HEK293T (cell line): ENCODE measurements around the gene PEX14.

Experiments
- CTCF ChIA-PET: fragments of 350-600 bp; formaldehyde crosslinking; extraction: SDS; loops from one replicate; lab custom pipeline; 2021; ENCODE audit warnings: antibody characterized with exemption, inconsistent platforms; lab: Yijun Ruan, JAX
- POLR2A ChIA-PET: fragments of 350-600 bp; formaldehyde crosslinking; extraction: SDS; loops from one replicate; lab custom pipeline; 2020; ENCODE audit warnings: antibody characterized with exemption, inconsistent platforms; lab: Yijun Ruan, JAX
- DNase-seq: peaks from one replicate; pipeline ENCODE4 v3.0.0; 2012; ENCODE audit warnings: mixed read lengths; ENCODE audit errors: extremely low spot score
- ARNT ChIP-seq: fragments of 450-650 bp; IDR thresholded peaks from 2 replicates; pipeline ENCODE4 v1.6.1; 2017; ENCODE audit warnings: mild to moderate bottlenecking
- BHLHE40 ChIP-seq: fragments of 450-650 bp; IDR thresholded peaks from 2 replicates; pipeline ENCODE4 v1.6.1; 2016; ENCODE audit warnings: mild to moderate bottlenecking, moderate library complexity, borderline replicate concordance
- CTBP1 ChIP-seq: fragments of 450-650 bp; IDR thresholded peaks from 2 replicates; pipeline ENCODE4 v1.6.1; 2016; ENCODE audit warnings: borderline replicate concordance
- ELF4 ChIP-seq: fragments of 450-650 bp; IDR thresholded peaks from 2 replicates; pipeline ENCODE4 v1.6.1; 2017; ENCODE audit warnings: antibody characterized with exemption
- FOXA1 ChIP-seq: fragments of 450-650 bp; IDR thresholded peaks from 2 replicates; pipeline ENCODE4 v1.6.1; 2016; ENCODE audit warnings: mild to moderate bottlenecking
- FOXK2 ChIP-seq: fragments of 450-650 bp; IDR thresholded peaks from 2 replicates; pipeline ENCODE4 v1.6.1; 2016; ENCODE audit warnings: mild to moderate bottlenecking
- FOXM1 ChIP-seq: fragments of 450-650 bp; IDR thresholded peaks from 2 replicates; pipeline ENCODE4 v1.6.1; 2017; ENCODE audit warnings: mild to moderate bottlenecking, borderline replicate concordance
- HDGF ChIP-seq: fragments of 450-650 bp; IDR thresholded peaks from 2 replicates; pipeline ENCODE4 v1.6.1; 2017; ENCODE audit warnings: antibody characterized with exemption, borderline replicate concordance
- L3MBTL2 ChIP-seq: fragments of 450-650 bp; conservative IDR thresholded peaks from 2 replicates; pipeline ENCODE4 v1.6.1; 2016; ENCODE audit warnings: mild to moderate bottlenecking
- LEF1 ChIP-seq: fragments of 450-650 bp; IDR thresholded peaks from 2 replicates; pipeline ENCODE4 v1.6.1; 2017; ENCODE audit warnings: mild to moderate bottlenecking, borderline replicate concordance
- NFRKB ChIP-seq: fragments of 450-650 bp; IDR thresholded peaks from 2 replicates; pipeline ENCODE4 v1.6.1; 2016; ENCODE audit warnings: mild to moderate bottlenecking, moderate library complexity
- PKNOX1 ChIP-seq: fragments of 450-650 bp; IDR thresholded peaks from 2 replicates; pipeline ENCODE4 v1.6.1; 2016
- SP1 ChIP-seq: fragments of 450-650 bp; IDR thresholded peaks from 2 replicates; pipeline ENCODE4 v1.6.1; 2017
- SUZ12 ChIP-seq: fragments of 450-650 bp; IDR thresholded peaks from 2 replicates; pipeline ENCODE4 v1.6.1; 2016; ENCODE audit warnings: mild to moderate bottlenecking
- TARDBP ChIP-seq: fragments of 450-650 bp; IDR thresholded peaks from 2 replicates; pipeline ENCODE4 v1.6.1; 2016
- ZNF384 ChIP-seq: fragments of 450-650 bp; IDR thresholded peaks from 2 replicates; pipeline ENCODE4 v1.6.1; 2016

PEX14 gene

DNA sequence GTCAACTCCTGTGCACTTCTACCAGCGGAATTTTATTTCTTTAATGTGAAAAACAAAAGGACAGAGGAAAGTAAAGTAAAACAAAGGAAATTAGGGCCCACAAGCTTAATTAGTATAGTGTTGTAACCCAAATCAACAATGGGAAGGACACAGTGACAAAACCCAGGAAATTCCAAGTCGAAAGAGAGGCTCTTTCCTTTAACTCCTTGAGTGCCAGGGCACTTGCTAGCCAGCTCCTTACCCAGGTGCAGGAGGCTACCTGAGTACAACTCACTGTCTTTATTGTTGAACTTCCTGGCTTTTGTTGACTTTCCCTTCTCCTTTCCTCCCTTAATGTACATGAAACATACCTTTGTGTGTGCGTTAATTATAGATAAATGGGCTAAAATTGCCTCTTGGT lies 55.0 kb downstream of the PEX14 start:
- ChIA-PET CTCF (interaction anchor here (0.7 kb wide), 1 partner anchor 45 kb away, joined by 3 read pairs; no protein-coding TSS in a partner anchor), POLR2A (no interaction called here)
- no peak for TF ChIP-seq L3MBTL2
- TF ChIP-seq PKNOX1, result no peak
- no peak for TF ChIP-seq CTBP1
- no peak for TF ChIP-seq FOXK2
- no peak for TF ChIP-seq ARNT
- TF ChIP-seq SUZ12, result no peak
- no peak for TF ChIP-seq FOXA1
- no peak for TF ChIP-seq ELF4
- TF ChIP-seq BHLHE40, result no peak
- TF ChIP-seq TARDBP, result no peak
- no peak for TF ChIP-seq ZNF384
- DNase-seq, result no peak

DNA sequence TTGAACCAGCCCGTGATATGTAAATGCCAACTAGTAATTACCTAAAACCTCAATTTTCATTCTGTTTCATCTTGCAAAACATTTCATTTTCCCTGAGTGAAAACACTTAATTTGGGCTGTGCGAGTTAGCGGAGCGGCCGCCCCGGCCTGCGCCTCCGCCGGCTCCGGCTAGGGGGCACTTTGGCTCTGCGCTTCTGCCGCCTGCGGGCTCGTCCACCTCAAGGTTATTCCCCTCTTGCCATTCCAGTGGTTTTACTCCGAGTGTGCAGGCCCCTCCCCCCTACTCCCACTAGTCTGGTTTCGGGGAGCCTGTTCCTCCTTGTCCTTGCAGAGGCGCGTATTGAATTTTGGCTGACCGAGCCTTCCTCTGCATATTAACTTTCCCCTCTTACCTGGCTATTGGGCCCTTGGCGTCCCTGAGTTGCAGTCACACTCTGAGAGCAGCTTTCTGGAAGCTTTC lies 55.6 kb downstream of the PEX14 start:
- TF ChIP-seq NFRKB (no peak), PKNOX1 (no peak), SUZ12 (no peak), L3MBTL2 (no peak), BHLHE40 (no peak), CTBP1 (no peak), TARDBP (no peak), ELF4 (no peak), LEF1 (no peak), SP1 (no peak), FOXM1 (no peak), ARNT (no peak), FOXK2 (no peak), HDGF (no peak), FOXA1 (no peak), ZNF384 (no peak)
- peak; percentile 78 for DNase-seq
- CTCF ChIA-PET, result no interaction called here
- POLR2A ChIA-PET, result no interaction called here

DNA sequence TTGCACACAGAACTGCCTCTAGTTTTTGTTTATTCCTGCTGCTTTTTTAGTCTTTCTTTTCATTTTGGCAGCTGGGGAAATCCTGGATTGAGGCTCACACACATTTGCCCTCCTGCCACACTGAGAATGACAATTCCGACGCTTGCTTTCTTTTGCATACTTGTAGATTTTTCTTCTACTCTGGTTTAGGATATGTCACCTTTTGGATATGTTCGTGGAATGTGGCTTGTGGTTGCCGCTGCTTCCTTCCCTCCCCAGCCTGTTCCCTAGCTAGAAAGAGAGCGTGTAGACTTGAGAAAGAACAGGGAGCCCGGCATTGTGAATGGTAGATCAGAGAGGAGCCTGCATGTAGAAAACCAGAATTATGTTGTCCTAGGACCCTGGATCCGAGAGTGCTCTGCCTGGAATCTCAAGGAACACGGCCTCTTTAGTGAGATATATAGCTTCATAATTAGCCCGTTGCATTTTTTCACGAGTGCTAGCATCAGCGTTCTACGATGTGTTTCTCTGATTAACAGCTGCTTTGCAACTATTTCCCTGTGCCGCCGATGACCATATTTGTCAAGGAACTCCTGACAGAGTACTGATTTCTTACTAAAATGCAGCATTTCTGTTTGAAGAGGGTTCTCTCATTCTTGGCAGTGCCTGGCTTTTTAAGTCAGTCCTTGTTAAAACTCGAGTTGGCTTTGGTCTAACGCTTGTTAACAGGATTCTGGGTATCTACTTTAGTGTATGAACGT lies 56.2 kb downstream of the PEX14 start:
- CTCF ChIA-PET, result no interaction called here
- POLR2A ChIA-PET, result no interaction called here
- DNase-seq, result no peak
- TF ChIP-seq FOXM1 (no peak), ARNT (no peak), SUZ12 (no peak), HDGF (no peak), NFRKB (no peak), CTBP1 (no peak), L3MBTL2 (no peak), FOXK2 (no peak), SP1 (no peak), BHLHE40 (no peak), FOXA1 (no peak), ELF4 (no peak), ZNF384 (no peak), LEF1 (no peak)

DNA sequence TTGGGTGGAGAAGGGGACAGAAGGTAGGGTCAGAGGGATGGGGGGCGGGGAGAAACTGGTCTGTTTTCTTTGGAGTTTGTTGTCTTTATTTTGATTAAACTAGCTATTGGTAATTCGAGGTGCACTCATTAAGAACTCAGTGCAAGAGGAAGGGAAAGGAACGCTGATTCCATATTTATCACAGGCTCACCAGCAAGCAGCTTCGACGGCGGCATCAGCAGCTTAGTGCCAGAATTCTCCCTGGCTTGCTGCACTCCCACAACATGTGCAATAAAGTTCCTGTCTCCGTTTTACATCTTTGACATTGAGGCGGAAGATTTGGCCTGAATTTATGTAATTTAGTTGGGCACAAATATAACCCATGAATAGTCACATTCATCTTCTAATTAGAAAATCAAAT lies 57.6 kb downstream of the PEX14 start:
- TF ChIP-seq SP1 (no peak), TARDBP (no peak), CTBP1 (no peak), PKNOX1 (no peak)
- no peak for DNase-seq
- CTCF ChIA-PET, result no interaction called here
- POLR2A ChIA-PET, result no interaction called here

- no peak for DNase-seq
- CTCF ChIA-PET, result no interaction called here
- POLR2A ChIA-PET, result no interaction called here
- TF ChIP-seq FOXM1 (no peak), LEF1 (no peak), FOXA1 (no peak), BHLHE40 (no peak), SUZ12 (no peak), ARNT (no peak), SP1 (no peak), HDGF (no peak), NFRKB (no peak), TARDBP (no peak), ELF4 (no peak), CTBP1 (no peak), L3MBTL2 (no peak), PKNOX1 (no peak), FOXK2 (no peak), ZNF384 (no peak)
These were observed 59.8 kb downstream of the PEX14 start for GRCh38 chr1:10534519-10534918.
